Measurements from ENCODE around the gene BCDIN3D. TPM values are rescaled to one million over a fixed set of nuclear protein-coding genes. Genes with fewer than 3 reads are reported as not detected.

The BCDIN3D gene
- total RNA-seq, 1 donor from 2014 or later = 3.3 TPM

GRCh38 chr12:49885663-49886461 is 43.0 kb upstream of the BCDIN3D start:
- no peaks in the 10 kb centered on the region for H3K4me1 Mint-ChIP-seq (ENCODE audit: low read depth)

GRCh38 chr12:49885118-49885517 is 42.2 kb upstream of the BCDIN3D start:
- peaks cover 25% of the 10 kb centered on the region for H3K27me3 Mint-ChIP-seq (ENCODE audit: low read depth)
- no peaks in the 10 kb centered on the region for H3K4me1 Mint-ChIP-seq (ENCODE audit: low read depth)
- DNase-seq (ENCODE audit: low spot score) = peak; percentile 69
- TF ChIP-seq CTCF (IDR thresholded peaks at IDR 0.05) = no peak
- H3K36me3 Mint-ChIP-seq (ENCODE audit: low read depth) = peaks cover 2% of the 10 kb centered on the region
- H3K4me3 Mint-ChIP-seq (ENCODE audit: unreplicated experiment) = no peak overlapping the region
- H3K27ac Mint-ChIP-seq (ENCODE audit: unreplicated experiment) = no peak overlapping the region
- no peaks in the 10 kb centered on the region for H3K9me3 Mint-ChIP-seq (ENCODE audit: low read depth)

More at GRCh38 chr12:49885663-49886461, 43.0 kb upstream of the BCDIN3D start:
- TF ChIP-seq CTCF (IDR thresholded peaks at IDR 0.05) = no peak
- Mint-ChIP-seq H3K27ac (ENCODE audit: unreplicated experiment) (no peak overlapping the region), H3K4me3 (ENCODE audit: unreplicated experiment) (no peak overlapping the region), H3K27me3 (ENCODE audit: low read depth) (peaks cover 29% of the 10 kb centered on the region), H3K9me3 (ENCODE audit: low read depth) (no peaks in the 10 kb centered on the region), H3K36me3 (ENCODE audit: low read depth) (peaks cover 2% of the 10 kb centered on the region)
- DNase-seq (ENCODE audit: low spot score) = peak; percentile 78

GRCh38 chr12:49882851-49883464 is 40.1 kb upstream of the BCDIN3D start:
- Mint-ChIP-seq H3K4me3 (ENCODE audit: unreplicated experiment) (no peak overlapping the region), H3K4me1 (ENCODE audit: low read depth) (no peaks in the 10 kb centered on the region), H3K27me3 (ENCODE audit: low read depth) (peaks cover 25% of the 10 kb centered on the region), H3K36me3 (ENCODE audit: low read depth) (peaks cover 2% of the 10 kb centered on the region), H3K9me3 (ENCODE audit: low read depth) (no peaks in the 10 kb centered on the region), H3K27ac (ENCODE audit: unreplicated experiment) (no peak overlapping the region)
- no peak for TF ChIP-seq CTCF (IDR thresholded peaks at IDR 0.05)
- DNase-seq (ENCODE audit: low spot score) = peak; percentile 59

- H3K4me3 Mint-ChIP-seq (ENCODE audit: unreplicated experiment) = no peak overlapping the region
- no peak for TF ChIP-seq CTCF (IDR thresholded peaks at IDR 0.05)
- H3K4me1 Mint-ChIP-seq (ENCODE audit: low read depth) = no peaks in the 10 kb centered on the region
- peaks cover 2% of the 10 kb centered on the region for H3K36me3 Mint-ChIP-seq (ENCODE audit: low read depth)
- DNase-seq (ENCODE audit: low spot score) = peak; percentile 39
- no peak overlapping the region for H3K27ac Mint-ChIP-seq (ENCODE audit: unreplicated experiment)
- H3K27me3 Mint-ChIP-seq (ENCODE audit: low read depth) = peaks cover 25% of the 10 kb centered on the region
- no peaks in the 10 kb centered on the region for H3K9me3 Mint-ChIP-seq (ENCODE audit: low read depth)
Measured at GRCh38 chr12:49882248-49882850, 39.4 kb upstream of the BCDIN3D start.

All from chondrocyte (in vitro differentiated cells).